Measurements from ENCODE around the gene ATG101. TPM values are rescaled to one million over a fixed set of nuclear protein-coding genes. Genes with fewer than 3 reads are reported as not detected.

The ATG101 gene
- polyA plus RNA-seq, 1 experiment = 97.3 TPM

DNA sequence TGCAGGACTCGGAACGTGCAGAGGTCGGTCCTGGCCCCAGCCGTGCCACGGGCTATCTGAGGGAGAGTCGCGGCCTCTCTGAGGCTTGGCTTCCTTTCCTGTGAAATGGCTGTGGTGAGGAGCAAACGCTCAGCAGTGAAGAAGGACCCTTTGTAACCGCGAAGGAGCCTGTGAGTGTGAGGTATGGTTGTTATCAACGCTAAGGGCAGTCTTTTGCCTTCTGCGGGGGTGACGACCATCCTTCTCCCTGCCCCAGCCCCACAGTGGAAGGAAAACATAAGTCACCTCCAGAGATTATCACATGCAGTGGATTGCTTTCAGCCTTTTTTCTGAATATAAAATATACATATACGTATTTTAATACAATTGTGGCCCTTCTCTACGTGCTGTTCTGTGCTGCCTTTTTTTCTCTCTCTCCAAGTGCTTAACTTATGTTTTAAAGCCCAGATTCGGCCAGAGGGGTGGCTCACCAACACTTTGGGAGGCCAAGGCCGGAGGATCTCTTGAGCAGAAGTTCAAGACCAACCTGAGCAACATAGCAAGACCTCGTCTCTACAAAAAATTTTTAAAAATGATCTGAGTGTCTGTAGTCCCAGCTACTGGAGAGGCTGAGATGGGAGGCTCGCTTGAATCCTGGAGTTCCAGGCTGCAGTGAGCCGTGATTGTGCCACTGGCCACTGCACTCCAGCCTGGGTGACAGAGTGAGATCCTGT, 45.6 kb upstream of the ATG101 start:
- no peaks in the 10 kb centered on the region for H3K9me3 ChIP-seq (ENCODE audit: control insufficient read depth, insufficient read depth, low read length)
- TF ChIP-seq, protein P1, sequence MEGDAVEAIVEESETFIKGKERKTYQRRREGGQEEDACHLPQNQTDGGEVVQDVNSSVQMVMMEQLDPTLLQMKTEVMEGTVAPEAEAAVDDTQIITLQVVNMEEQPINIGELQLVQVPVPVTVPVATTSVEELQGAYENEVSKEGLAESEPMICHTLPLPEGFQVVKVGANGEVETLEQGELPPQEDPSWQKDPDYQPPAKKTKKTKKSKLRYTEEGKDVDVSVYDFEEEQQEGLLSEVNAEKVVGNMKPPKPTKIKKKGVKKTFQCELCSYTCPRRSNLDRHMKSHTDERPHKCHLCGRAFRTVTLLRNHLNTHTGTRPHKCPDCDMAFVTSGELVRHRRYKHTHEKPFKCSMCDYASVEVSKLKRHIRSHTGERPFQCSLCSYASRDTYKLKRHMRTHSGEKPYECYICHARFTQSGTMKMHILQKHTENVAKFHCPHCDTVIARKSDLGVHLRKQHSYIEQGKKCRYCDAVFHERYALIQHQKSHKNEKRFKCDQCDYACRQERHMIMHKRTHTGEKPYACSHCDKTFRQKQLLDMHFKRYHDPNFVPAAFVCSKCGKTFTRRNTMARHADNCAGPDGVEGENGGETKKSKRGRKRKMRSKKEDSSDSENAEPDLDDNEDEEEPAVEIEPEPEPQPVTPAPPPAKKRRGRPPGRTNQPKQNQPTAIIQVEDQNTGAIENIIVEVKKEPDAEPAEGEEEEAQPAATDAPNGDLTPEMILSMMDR (IDR thresholded peaks at IDR 0.05; ENCODE audit: low read depth, low read length) = no peak; the same call in 1 of the 2 replicates
- no peak for DNase-seq (ENCODE audit: low read depth, low spot score)
- H3K27me3 ChIP-seq (ENCODE audit: control insufficient read depth, insufficient read depth, low read length) = no peaks in the 10 kb centered on the region
- ChIA-PET POLR2A (interaction anchor here (1.3 to 4.4 kb wide), 5 partner anchors 14 to 58 kb away, joined by 9 to 28 read pairs (median 15); partner anchors contain the start of gene TAMALIN), CTCF (interaction anchor here (0.6 to 15.2 kb wide), 30 partner anchors 8 to 857 kb away, joined by 3 to 624 read pairs (median 9); partner anchors contain the start of genes ATG101, NR4A1, POU6F1 and SMIM41)
- no peak overlapping the region for H3K27ac ChIP-seq (ENCODE audit: low read depth, low read length)
- peak overlapping the region; percentile 67 for H3K4me3 ChIP-seq (ENCODE audit: low read depth, low read length)

DNA sequence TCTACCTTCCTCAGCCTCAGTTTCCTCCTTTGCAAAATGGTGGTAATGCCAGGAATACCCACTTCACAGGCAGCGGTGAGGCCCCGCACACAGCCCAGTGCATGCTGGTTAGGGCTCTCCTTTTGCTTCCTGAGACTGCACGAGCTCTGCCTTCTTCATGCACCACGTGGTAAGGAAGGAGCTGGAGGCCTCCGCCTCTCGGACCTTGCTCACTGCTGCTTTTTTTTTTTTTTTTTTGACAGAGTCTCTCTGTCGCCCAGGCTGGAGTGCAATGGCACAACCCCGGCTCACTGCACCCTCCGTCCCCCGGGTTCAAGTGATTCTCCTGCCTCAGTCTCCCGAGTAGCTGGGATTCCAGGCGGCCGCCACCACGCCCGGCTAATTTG, 44.9 kb upstream of the ATG101 start:
- Histone ChIP-seq H3K9me3 (ENCODE audit: control insufficient read depth, insufficient read depth, low read length) (no peaks in the 10 kb centered on the region), H3K27ac (ENCODE audit: low read depth, low read length) (no peak overlapping the region), H3K27me3 (ENCODE audit: control insufficient read depth, insufficient read depth, low read length) (no peaks in the 10 kb centered on the region), H3K4me3 (ENCODE audit: low read depth, low read length) (no peak overlapping the region)
- DNase-seq (ENCODE audit: low read depth, low spot score) = no peak
- CTCF ChIA-PET = interaction anchor here (0.7 to 15.2 kb wide), 48 partner anchors 10 to 978 kb away, joined by 3 to 624 read pairs (median 5); partner anchors contain the start of genes ATG101, NR4A1, SMIM41 and TAMALIN
- POLR2A ChIA-PET = interaction anchor here (0.6 to 2.4 kb wide), 8 partner anchors 14 to 150 kb away, joined by 3 to 20 read pairs (median 10); partner anchors contain the start of genes ATG101, NR4A1 and TAMALIN
- TF ChIP-seq, protein P1 (IDR thresholded peaks at IDR 0.05; ENCODE audit: low read depth, low read length) = no peak

DNA sequence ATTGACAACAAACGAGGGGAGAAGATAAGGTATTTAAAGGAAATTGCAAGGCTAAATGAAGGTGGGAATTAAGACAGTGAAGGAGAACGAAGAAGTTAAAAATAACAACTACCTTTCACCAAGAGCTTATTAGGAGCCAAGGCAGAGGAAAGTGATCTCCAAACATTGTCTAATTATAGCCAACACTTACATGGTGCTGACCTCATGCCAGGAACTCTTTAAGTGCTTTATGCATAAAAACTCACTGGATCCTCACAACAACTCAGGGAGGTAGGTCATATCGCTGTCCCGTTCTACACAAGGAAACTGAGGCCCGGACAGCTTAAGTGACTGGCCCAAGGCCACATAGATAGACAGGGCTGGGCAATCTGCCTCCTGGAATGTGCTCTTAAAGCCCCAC, 43.5 kb upstream of the ATG101 start:
- H3K9me3 ChIP-seq (ENCODE audit: control insufficient read depth, insufficient read depth, low read length) = no peaks in the 10 kb centered on the region
- DNase-seq (ENCODE audit: low read depth, low spot score) = no peak
- ChIA-PET POLR2A (interaction anchor here (0.6 to 2.4 kb wide), 6 partner anchors 16 to 856 kb away, joined by 4 to 20 read pairs (median 12); partner anchors contain the start of genes ATG101, NR4A1 and TAMALIN), CTCF (interaction anchor here (0.5 to 15.2 kb wide), 30 partner anchors 8 to 955 kb away, joined by 3 to 624 read pairs (median 11); partner anchors contain the start of genes ATG101, SMIM41 and TAMALIN)
- H3K27me3 ChIP-seq (ENCODE audit: control insufficient read depth, insufficient read depth, low read length) = no peaks in the 10 kb centered on the region
- TF ChIP-seq, protein P1 (IDR thresholded peaks at IDR 0.05; ENCODE audit: low read depth, low read length) = no peak
- H3K27ac ChIP-seq (ENCODE audit: low read depth, low read length) = no peak overlapping the region
- H3K4me3 ChIP-seq (ENCODE audit: low read depth, low read length) = no peak overlapping the region

DNA sequence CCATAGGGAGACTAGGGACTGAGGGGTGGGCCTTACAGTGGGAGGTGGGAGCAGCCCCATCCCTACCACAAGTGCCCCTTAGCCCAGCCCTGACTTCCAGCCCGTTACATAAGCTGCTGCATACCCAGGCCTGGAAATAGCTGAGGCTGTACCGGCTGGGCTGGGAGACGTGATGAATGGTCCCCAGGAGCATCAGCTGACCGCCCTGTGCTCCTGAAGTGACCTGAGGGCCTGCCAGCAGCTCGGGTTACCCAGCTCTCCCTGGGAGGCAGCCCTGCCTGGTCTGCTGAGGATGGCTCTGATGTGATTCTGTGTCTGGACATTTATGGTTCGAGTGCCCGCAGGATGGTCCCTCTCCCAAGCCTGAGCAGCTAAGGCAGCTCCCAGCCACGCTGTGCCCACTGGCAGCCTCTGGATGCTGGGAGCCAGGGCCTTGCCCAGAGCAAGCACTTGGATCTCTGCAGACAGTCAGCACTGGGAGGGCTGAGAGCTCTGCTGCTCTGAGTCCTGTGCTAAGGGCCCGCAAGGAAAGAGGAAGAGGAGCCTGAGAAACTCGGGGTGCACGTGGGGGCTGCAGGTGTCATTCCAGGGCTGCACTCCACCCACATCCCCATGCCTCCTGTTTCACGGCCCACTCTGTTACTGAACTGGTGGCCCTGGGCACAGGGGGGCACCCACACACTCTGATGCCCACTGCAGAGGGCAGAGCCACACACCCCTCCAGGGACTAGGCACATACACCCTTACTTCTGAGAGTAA, 42.5 kb upstream of the ATG101 start:
- no peaks in the 10 kb centered on the region for H3K27me3 ChIP-seq (ENCODE audit: control insufficient read depth, insufficient read depth, low read length)
- H3K4me3 ChIP-seq (ENCODE audit: low read depth, low read length) = no peak overlapping the region
- no peaks in the 10 kb centered on the region for H3K9me3 ChIP-seq (ENCODE audit: control insufficient read depth, insufficient read depth, low read length)
- CTCF ChIA-PET = interaction anchor here (2.5 to 15.2 kb wide), 5 partner anchors 11 to 852 kb away, joined by 13 to 624 read pairs (median 228); partner anchors contain the start of genes ATG101, SMIM41 and TAMALIN
- DNase-seq (ENCODE audit: low read depth, low spot score) = no peak
- POLR2A ChIA-PET = no interaction called here
- TF ChIP-seq, protein P1 (IDR thresholded peaks at IDR 0.05; ENCODE audit: low read depth, low read length) = no peak
- no peak overlapping the region for H3K27ac ChIP-seq (ENCODE audit: low read depth, low read length)
